Measurements from ENCODE around the gene BACH2.

- no peak for TF ChIP-seq POLR2A (IDR thresholded peaks at IDR 0.05; ENCODE audit: borderline replicate concordance, extremely low read depth, insufficient read depth, insufficient read length)
- TF ChIP-seq EZH2 (IDR thresholded peaks at IDR 0.05): no peak
- TF ChIP-seq, protein P1, sequence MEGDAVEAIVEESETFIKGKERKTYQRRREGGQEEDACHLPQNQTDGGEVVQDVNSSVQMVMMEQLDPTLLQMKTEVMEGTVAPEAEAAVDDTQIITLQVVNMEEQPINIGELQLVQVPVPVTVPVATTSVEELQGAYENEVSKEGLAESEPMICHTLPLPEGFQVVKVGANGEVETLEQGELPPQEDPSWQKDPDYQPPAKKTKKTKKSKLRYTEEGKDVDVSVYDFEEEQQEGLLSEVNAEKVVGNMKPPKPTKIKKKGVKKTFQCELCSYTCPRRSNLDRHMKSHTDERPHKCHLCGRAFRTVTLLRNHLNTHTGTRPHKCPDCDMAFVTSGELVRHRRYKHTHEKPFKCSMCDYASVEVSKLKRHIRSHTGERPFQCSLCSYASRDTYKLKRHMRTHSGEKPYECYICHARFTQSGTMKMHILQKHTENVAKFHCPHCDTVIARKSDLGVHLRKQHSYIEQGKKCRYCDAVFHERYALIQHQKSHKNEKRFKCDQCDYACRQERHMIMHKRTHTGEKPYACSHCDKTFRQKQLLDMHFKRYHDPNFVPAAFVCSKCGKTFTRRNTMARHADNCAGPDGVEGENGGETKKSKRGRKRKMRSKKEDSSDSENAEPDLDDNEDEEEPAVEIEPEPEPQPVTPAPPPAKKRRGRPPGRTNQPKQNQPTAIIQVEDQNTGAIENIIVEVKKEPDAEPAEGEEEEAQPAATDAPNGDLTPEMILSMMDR (IDR thresholded peaks at IDR 0.05 in 2 of 3, conservative IDR thresholded peaks at IDR 0.05 in 1 of 3; ENCODE audit: borderline replicate concordance in 1 of 3, insufficient read depth in 1 of 3, low read depth in 2 of 3, low read length in 2 of 3): no peak
- TF ChIP-seq SIN3A (IDR thresholded peaks at IDR 0.05; ENCODE audit: low read depth): no peak
- TF ChIP-seq TCF7L2 (IDR thresholded peaks at IDR 0.05; ENCODE audit: borderline replicate concordance, extremely low read depth, insufficient read depth, insufficient read length): no peak
- no peak for TF ChIP-seq EZH2phosphoT487 (IDR thresholded peaks at IDR 0.05; ENCODE audit: borderline replicate concordance)
- TF ChIP-seq RAD21 (IDR thresholded peaks at IDR 0.05; ENCODE audit: low read depth): no peak
- no peak for TF ChIP-seq JUND (IDR thresholded peaks at IDR 0.05)
- TF ChIP-seq POLR2AphosphoS5 (IDR thresholded peaks at IDR 0.05; ENCODE audit: low read depth, low read length): no peak
- no peak for TF ChIP-seq MAX (IDR thresholded peaks at IDR 0.05)
- TF ChIP-seq, protein P2, sequence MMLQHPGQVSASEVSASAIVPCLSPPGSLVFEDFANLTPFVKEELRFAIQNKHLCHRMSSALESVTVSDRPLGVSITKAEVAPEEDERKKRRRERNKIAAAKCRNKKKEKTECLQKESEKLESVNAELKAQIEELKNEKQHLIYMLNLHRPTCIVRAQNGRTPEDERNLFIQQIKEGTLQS (IDR thresholded peaks at IDR 0.05): no peak
- no peak for TF ChIP-seq SRF (IDR thresholded peaks at IDR 0.05; ENCODE audit: low read depth)
These were observed 37.3 kb upstream of the BACH2 start for GRCh38 chr6:90333928-90334327.

Measured in HCT116 (cell line).